ENCODE measurements around the gene TOX2.

The TOX2 gene

DNA sequence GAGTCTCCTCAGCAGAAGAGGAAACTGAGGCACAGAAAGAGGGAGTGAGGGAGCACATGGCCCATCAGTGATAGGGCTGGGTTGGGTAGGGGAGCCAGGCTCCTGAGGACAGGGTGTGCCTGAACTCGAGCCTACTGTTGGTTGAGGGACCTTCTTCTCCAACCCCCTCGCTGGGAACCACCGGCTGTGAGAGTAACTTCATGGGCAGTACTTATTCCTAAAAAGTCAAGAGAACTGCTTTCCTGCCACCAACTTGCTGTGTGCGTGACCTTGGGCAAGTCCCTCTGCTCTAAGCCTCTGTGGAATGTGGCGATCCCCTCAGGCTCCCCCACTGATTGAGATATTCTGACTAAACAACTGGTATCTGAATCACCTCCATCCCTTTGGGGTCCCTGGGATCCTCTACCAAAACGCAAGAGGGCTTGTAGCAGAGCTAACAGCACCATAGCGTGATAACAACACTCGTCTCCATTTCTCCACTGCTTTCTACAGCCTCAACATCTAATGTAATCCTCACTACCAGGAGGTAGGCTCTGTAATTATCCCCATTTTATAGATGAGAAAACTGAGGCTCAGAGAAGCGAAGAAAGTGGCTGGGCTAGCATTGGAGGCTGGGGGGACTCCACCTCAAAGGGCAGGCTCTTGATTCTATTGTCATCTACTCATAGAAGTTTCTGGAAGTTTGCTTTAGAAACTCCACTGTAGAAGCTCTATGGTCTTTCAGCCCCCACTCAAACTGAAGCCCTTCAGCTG, 196.3 kb downstream of the TOX2 start:
- H3K56ac ChIP-seq (ENCODE audit: low read length): no peak overlapping the region
- H3K18ac ChIP-seq (ENCODE audit: low read length): no peak overlapping the region
- no peak overlapping the region for H3K4ac ChIP-seq (ENCODE audit: low read depth, low read length)
- H2BK120ac ChIP-seq (ENCODE audit: low read depth, low read length): no peak overlapping the region
- H3K9ac ChIP-seq (ENCODE audit: low read length): no peak overlapping the region
- H2BK5ac ChIP-seq (ENCODE audit: low read length): no peak overlapping the region
- H3K36me3 ChIP-seq (ENCODE audit: control insufficient read depth, insufficient read depth, low read length): no peaks in the 10 kb centered on the region
- H4K8ac ChIP-seq (ENCODE audit: low read depth, low read length): no peak overlapping the region
- no peak overlapping the region for H3K4me3 ChIP-seq (ENCODE audit: low read length)
- no peaks in the 10 kb centered on the region for H3K79me1 ChIP-seq (ENCODE audit: low read length)
- H2AK5ac ChIP-seq (ENCODE audit: low read length): no peak overlapping the region
- H2BK15ac ChIP-seq (replicated peaks; ENCODE audit: low read depth): no peak overlapping the region
- no peak overlapping the region for H4K5ac ChIP-seq (ENCODE audit: low read length)
- H3K23ac ChIP-seq (ENCODE audit: low read length): no peak overlapping the region
- DNase-seq: no peak
- no peak overlapping the region for H3K4me2 ChIP-seq (ENCODE audit: low read length)
- no CpG with 5 or more reads among the region's 9 CpGs for WGBS (ENCODE audit: extremely low coverage, insufficient coverage, low lambda C conversion rate)
- H3K79me2 ChIP-seq (ENCODE audit: control insufficient read depth, insufficient read depth, low read length): no peaks in the 10 kb centered on the region
- H3K27ac ChIP-seq (ENCODE audit: low read depth, low read length): no peak overlapping the region
- H3K4me1 ChIP-seq (ENCODE audit: control insufficient read depth, low read depth, low read length): no peaks in the 10 kb centered on the region
- no peaks in the 10 kb centered on the region for H3K27me3 ChIP-seq (ENCODE audit: insufficient read depth, low read length, poor library complexity)

DNA sequence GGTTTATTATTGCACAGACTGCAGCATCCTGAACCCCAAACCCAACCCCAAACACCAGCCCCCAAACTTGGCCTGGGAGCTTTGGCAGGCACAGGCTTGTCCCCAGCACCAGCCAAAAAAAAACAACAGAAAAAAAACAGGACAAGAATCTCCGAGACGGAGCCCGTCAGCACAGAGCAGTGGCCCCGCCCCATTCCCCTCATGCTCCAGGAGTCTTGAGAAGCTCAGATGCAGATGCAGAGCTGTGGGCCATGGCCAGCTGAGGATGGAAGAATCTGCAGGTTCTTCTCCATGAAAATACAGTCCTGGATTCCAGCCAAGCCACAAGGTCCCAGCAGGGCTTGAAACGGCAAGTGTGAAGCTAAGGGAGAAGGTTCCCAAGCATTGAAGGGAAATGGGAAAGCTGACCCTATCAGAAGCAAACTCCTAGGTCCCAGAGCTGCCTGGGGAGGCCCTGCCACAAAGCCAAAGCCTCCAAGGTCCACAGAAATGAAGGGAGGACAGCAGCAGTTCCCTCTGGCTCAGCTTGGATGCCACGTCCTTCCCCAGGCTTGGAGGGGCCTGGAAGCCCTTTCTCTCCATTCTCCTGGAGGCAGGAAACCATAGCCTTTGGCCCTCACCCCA, 197.2 kb downstream of the TOX2 start:
- Histone ChIP-seq H3K79me1 (ENCODE audit: low read length) (no peaks in the 10 kb centered on the region), H3K36me3 (ENCODE audit: control insufficient read depth, insufficient read depth, low read length) (no peaks in the 10 kb centered on the region), H3K56ac (ENCODE audit: low read length) (no peak overlapping the region), H4K8ac (ENCODE audit: low read depth, low read length) (no peak overlapping the region), H3K23ac (ENCODE audit: low read length) (no peak overlapping the region), H3K18ac (ENCODE audit: low read length) (no peak overlapping the region), H2BK15ac (replicated peaks; ENCODE audit: low read depth) (no peak overlapping the region), H3K27me3 (ENCODE audit: insufficient read depth, low read length, poor library complexity) (no peaks in the 10 kb centered on the region), H3K4ac (ENCODE audit: low read depth, low read length) (no peak overlapping the region), H3K79me2 (ENCODE audit: control insufficient read depth, insufficient read depth, low read length) (no peaks in the 10 kb centered on the region), H3K4me3 (ENCODE audit: low read length) (no peak overlapping the region), H3K9ac (ENCODE audit: low read length) (no peak overlapping the region), H2AK5ac (ENCODE audit: low read length) (no peak overlapping the region), H3K27ac (ENCODE audit: low read depth, low read length) (no peak overlapping the region), H3K4me2 (ENCODE audit: low read length) (no peak overlapping the region), H4K5ac (ENCODE audit: low read length) (no peak overlapping the region), H2BK5ac (ENCODE audit: low read length) (no peak overlapping the region), H3K4me1 (ENCODE audit: control insufficient read depth, low read depth, low read length) (no peaks in the 10 kb centered on the region), H2BK120ac (ENCODE audit: low read depth, low read length) (no peak overlapping the region)
- DNase-seq: no peak
- no CpG with 5 or more reads among the region's 6 CpGs for WGBS (ENCODE audit: extremely low coverage, insufficient coverage, low lambda C conversion rate)

DNA sequence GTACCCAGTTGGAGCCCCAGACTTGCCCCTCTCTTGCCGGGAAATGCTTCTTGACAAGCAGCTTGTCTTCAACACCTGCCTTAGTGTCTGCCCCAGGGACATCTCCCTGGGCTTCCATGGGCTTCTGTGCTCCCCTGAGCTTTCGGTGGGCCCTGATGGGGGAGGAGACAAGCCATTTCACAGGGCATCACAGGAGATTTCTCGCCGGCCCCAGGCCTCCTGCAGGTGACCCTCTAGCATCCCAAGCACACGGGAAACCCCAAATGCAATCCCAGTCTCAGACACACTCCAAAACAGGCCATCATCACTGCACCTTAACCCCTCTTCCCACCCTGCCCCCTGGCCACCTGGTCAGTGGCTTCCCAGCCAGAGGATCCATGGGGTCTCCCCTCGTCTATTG, 197.8 kb downstream of the TOX2 start:
- H2BK5ac ChIP-seq (ENCODE audit: low read length): no peak overlapping the region
- H3K4me2 ChIP-seq (ENCODE audit: low read length): no peak overlapping the region
- no peaks in the 10 kb centered on the region for H3K79me1 ChIP-seq (ENCODE audit: low read length)
- H3K23ac ChIP-seq (ENCODE audit: low read length): no peak overlapping the region
- H3K9ac ChIP-seq (ENCODE audit: low read length): no peak overlapping the region
- H3K36me3 ChIP-seq (ENCODE audit: control insufficient read depth, insufficient read depth, low read length): no peaks in the 10 kb centered on the region
- DNase-seq: no peak
- no peak overlapping the region for H2AK5ac ChIP-seq (ENCODE audit: low read length)
- no peak overlapping the region for H3K27ac ChIP-seq (ENCODE audit: low read depth, low read length)
- no peak overlapping the region for H3K18ac ChIP-seq (ENCODE audit: low read length)
- H3K79me2 ChIP-seq (ENCODE audit: control insufficient read depth, insufficient read depth, low read length): no peaks in the 10 kb centered on the region
- no peaks in the 10 kb centered on the region for H3K4me1 ChIP-seq (ENCODE audit: control insufficient read depth, low read depth, low read length)
- H2BK120ac ChIP-seq (ENCODE audit: low read depth, low read length): no peak overlapping the region
- H4K5ac ChIP-seq (ENCODE audit: low read length): no peak overlapping the region
- no peaks in the 10 kb centered on the region for H3K27me3 ChIP-seq (ENCODE audit: insufficient read depth, low read length, poor library complexity)
- H3K4me3 ChIP-seq (ENCODE audit: low read length): no peak overlapping the region
- WGBS (ENCODE audit: extremely low coverage, insufficient coverage, low lambda C conversion rate): no CpG with 5 or more reads among the region's 6 CpGs
- no peak overlapping the region for H3K4ac ChIP-seq (ENCODE audit: low read depth, low read length)
- H2BK15ac ChIP-seq (replicated peaks; ENCODE audit: low read depth): no peak overlapping the region
- no peak overlapping the region for H3K56ac ChIP-seq (ENCODE audit: low read length)
- H4K8ac ChIP-seq (ENCODE audit: low read depth, low read length): no peak overlapping the region

GRCh38 chr20:44112889-44113617, 198.4 kb downstream of the TOX2 start:
- H2BK15ac ChIP-seq (replicated peaks; ENCODE audit: low read depth): no peak overlapping the region
- H3K4ac ChIP-seq (ENCODE audit: low read depth, low read length): no peak overlapping the region
- no peak overlapping the region for H3K4me3 ChIP-seq (ENCODE audit: low read length)
- no peaks in the 10 kb centered on the region for H3K4me1 ChIP-seq (ENCODE audit: control insufficient read depth, low read depth, low read length)
- H3K18ac ChIP-seq (ENCODE audit: low read length): no peak overlapping the region
- H3K56ac ChIP-seq (ENCODE audit: low read length): no peak overlapping the region
- no peaks in the 10 kb centered on the region for H3K79me2 ChIP-seq (ENCODE audit: control insufficient read depth, insufficient read depth, low read length)
- H4K5ac ChIP-seq (ENCODE audit: low read length): no peak overlapping the region
- H3K27me3 ChIP-seq (ENCODE audit: insufficient read depth, low read length, poor library complexity): no peaks in the 10 kb centered on the region
- H3K79me1 ChIP-seq (ENCODE audit: low read length): no peaks in the 10 kb centered on the region
- no peak overlapping the region for H2BK120ac ChIP-seq (ENCODE audit: low read depth, low read length)
- no peak overlapping the region for H3K23ac ChIP-seq (ENCODE audit: low read length)
- H3K27ac ChIP-seq (ENCODE audit: low read depth, low read length): no peak overlapping the region
- no peak for DNase-seq
- no peak overlapping the region for H3K4me2 ChIP-seq (ENCODE audit: low read length)
- WGBS (ENCODE audit: extremely low coverage, insufficient coverage, low lambda C conversion rate): no CpG with 5 or more reads among the region's 7 CpGs
- H3K9ac ChIP-seq (ENCODE audit: low read length): no peak overlapping the region
- H3K36me3 ChIP-seq (ENCODE audit: control insufficient read depth, insufficient read depth, low read length): no peaks in the 10 kb centered on the region
- H2BK5ac ChIP-seq (ENCODE audit: low read length): no peak overlapping the region
- no peak overlapping the region for H2AK5ac ChIP-seq (ENCODE audit: low read length)
- H4K8ac ChIP-seq (ENCODE audit: low read depth, low read length): no peak overlapping the region

- Histone ChIP-seq H4K8ac (ENCODE audit: low read depth, low read length) (no peak overlapping the region), H3K36me3 (ENCODE audit: control insufficient read depth, insufficient read depth, low read length) (no peaks in the 10 kb centered on the region), H3K4ac (ENCODE audit: low read depth, low read length) (no peak overlapping the region), H3K18ac (ENCODE audit: low read length) (no peak overlapping the region), H3K23ac (ENCODE audit: low read length) (no peak overlapping the region), H3K9ac (ENCODE audit: low read length) (no peak overlapping the region), H2AK5ac (ENCODE audit: low read length) (no peak overlapping the region), H3K4me2 (ENCODE audit: low read length) (no peak overlapping the region), H3K4me1 (ENCODE audit: control insufficient read depth, low read depth, low read length) (no peaks in the 10 kb centered on the region), H3K27ac (ENCODE audit: low read depth, low read length) (no peak overlapping the region), H3K79me2 (ENCODE audit: control insufficient read depth, insufficient read depth, low read length) (no peaks in the 10 kb centered on the region), H2BK120ac (ENCODE audit: low read depth, low read length) (no peak overlapping the region), H3K79me1 (ENCODE audit: low read length) (no peaks in the 10 kb centered on the region), H3K4me3 (ENCODE audit: low read length) (no peak overlapping the region), H2BK15ac (replicated peaks; ENCODE audit: low read depth) (no peak overlapping the region), H3K56ac (ENCODE audit: low read length) (no peak overlapping the region), H3K27me3 (ENCODE audit: insufficient read depth, low read length, poor library complexity) (no peaks in the 10 kb centered on the region), H4K5ac (ENCODE audit: low read length) (no peak overlapping the region), H2BK5ac (ENCODE audit: low read length) (no peak overlapping the region)
- no peak for DNase-seq
- no CpG with 5 or more reads among the region's 8 CpGs for WGBS (ENCODE audit: extremely low coverage, insufficient coverage, low lambda C conversion rate)
Observed at GRCh38 chr20:44113618-44114376, 199.1 kb downstream of the TOX2 start.
